Stimulated activated naive CD4-positive, alpha-beta T cell treated with Interleukin-2 at 50 U/mL for 16 hours (primary cell): ENCODE results near the gene AMBP.

Source experiments
- DNase-seq: peaks from one replicate; lab custom pipeline; 2025; lab: John Stamatoyannopoulos, UW

Gene AMBP

DNA sequence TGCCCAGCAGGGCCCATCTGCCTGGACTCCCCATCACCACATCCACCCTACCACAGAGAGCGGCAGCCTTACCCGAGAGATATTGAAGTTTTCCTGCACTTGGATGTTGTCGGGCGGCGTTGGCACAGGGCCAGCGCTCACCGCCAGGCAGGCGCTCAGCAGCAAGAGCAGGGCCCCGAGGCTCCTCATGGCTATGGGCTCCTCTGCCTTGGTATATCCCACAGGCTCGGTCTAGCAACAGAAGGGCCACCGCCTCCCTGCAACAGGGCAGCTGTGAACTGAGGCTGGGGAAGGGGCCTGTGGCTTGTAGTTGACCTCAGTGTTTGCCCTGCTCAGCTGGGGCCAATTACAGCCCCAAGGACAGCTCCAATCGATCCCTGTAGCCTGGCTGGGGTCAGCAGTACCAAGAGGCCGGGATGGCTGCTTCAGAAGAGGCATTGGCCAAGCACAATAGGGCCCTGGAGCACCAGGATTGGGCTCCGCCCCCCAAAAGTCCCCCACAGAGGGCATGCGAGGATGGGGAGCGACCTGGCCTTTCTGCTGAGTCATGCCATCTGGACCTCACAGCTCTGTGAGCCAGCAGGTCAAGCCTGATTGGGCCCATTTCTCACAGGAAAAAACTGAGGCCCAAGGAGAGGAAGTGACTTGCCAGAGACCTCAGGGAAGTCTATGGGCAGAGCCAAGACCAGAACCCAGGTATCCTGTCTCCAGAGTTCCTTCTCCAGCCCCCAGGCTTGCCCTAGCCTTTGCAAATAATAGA lies at the start of gene AMBP:
TSS of gene AMBP (minus strand) at position 280 of the 760 bp plus-strand sequence. CDS start at position 189, 91 bp downstream.
- DNase-seq, result no peak

DNA sequence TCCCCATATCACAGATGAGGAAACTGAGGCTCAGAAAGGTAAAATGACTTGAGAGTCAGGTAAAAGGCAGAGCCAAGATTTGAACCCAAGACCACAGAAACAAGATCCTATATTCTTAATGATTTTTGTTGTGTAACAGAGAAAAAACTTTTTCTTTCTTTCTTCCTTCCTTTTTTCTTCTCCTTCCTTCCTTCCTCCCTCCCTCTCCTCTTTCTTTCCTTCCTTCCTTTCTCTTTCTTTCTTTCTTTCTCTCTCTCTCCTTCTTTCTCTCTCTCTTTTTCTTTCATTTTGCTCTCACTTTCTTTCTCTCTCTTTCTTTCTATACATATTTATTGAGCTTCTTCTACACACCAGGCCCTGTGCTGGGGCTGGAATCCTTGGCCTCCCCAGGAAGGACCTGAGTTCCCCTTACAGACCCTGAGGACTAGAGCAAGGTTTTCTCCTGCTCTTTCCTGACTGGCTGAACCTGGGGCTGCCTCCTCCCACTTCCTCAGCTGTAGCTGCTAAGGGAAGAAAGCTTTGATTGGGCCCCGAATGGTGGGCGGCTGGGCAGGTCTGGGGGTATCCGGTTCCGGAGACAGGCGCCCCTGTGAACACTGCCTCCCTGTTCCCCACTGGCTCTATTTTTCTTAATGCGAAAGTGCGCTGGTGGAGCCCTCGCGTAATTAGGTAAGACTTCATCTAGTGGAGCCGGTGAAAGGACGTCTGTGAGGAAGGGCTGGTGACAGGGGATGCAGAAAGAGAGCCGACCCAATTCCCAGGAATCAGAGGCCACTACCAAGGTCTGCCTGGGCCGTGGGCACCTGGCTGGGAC lies 48.4 kb upstream of the AMBP start:
- DNase-seq, result no peak

DNA sequence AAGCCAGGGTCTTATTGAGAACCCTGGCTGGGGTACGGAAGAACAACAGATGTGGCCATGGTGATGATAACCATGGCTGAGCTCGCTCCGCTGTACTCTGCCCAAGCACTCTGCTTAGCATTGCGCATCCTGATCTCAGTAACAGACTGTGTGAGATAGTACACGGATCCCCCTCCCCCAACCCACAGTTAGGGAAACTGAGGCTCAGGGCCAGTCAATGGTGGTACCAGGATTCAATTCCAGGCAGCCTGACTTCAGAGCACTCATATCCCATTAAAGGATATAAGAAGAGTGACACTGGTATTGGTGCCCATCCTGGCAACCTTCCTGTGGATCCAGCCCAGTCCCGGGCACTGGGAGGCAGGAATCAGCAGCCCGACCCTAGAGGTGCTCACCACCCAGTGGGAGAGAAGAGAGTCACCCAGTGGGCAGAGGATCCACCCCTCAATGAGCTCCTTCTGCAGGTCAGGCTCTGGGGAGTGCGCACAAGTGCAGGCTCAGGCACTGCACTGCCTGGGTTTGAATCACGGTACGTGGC lies 47.4 kb upstream of the AMBP start:
- no peak for DNase-seq

DNA sequence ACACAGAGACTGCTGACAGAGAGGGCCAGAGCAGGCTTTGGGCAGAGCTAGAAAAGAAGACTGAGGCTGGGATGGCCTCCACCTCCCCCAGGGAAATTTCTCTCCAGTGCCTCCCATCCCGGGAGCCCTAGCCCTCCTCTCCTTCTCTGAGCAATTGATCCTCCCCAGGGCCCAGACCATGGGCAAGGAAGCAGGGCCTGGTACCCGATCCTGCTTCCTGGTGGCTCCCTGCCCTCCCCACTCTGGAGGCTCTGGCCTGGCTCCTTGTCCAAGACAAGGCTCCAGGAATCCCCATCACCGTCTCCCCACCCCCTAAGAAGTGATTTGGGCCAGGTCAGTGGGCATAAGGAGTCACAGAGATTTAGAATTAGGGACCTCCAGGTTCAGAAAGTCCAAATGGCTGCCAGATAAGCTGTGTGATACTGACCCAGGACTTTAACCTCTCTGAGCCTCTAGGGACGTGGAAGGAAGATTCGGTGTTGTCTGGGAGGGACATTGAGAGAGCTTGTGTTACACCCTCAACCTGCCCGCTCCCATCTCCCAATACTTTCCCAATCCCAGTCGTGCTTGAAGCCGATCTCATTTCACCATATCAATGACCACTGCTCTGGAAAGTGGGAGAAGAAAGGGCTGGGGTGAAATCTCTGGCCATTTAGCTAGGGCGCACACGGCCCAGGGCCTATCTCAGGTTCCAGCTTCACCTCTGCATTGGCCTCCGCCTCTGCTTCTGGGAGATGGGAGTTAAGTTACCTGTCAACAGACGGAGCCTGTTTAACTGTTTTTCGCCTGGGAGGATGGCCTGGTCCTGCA lies 46.8 kb upstream of the AMBP start:
- no peak for DNase-seq

DNA sequence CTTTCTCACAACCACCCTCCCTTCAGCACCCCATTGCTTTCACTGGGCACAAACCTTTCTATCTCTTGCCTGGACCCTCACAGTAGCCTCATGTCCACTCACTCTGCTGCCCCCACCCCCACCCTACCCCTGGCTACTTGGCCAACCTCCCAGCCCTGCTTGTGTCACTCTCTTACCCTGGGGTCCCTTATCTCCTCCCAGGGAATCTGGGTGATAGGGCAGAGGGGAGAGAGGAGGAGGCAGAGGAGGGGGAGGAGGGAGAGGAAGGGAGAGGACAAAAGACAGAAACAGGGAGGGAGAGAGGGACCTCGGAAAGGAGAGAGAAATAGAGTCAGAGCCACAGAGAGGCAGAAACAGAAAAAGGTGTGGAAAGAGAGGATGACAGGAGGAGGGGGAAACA lies 46.0 kb upstream of the AMBP start:
- no peak for DNase-seq

DNA sequence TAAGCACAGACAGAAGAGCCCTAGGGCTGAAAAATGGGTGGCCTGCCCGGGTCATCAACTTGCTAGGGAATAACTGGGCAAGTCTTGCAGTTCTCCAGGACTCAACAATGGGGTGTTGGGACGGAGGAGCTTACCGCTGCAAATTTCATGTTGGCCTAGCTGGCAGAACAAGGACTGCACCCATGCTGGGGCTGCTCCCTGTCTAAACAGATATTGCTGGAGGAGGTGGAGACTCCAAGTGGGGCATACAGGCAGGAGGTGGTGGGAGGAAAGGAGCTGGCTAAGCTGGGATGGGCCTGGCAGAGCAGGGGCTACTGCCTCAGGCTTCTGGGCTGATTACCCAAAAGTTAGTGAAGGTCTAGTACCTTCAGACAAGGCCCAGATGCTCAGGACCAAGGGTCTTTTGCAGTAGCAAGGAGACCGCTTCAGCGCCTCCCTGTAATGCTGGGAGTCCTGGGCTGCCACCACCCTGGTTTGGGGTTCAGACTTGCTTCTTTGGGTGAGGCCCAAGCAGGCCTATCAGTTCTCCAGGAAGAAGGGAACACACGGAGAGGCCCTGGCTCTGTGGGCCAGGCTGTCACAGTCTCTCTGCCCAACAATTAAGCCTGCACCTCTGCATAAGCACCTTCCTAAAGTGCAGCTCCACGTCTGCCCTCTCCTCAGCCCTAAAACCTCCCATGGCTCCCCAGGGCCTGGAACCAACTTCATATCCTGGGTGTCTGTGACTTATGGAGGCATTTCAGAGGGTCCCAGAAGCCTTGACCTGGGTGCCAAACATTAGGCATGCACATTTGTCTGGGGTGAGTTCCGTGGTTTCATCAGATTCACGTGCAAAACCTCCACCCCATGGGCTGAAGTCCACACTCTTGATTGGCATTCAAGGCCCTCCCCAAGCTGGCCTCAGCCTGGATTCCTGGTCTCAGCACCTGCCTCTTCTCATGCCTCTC lies 45.2 kb upstream of the AMBP start:
- no peak for DNase-seq

DNA sequence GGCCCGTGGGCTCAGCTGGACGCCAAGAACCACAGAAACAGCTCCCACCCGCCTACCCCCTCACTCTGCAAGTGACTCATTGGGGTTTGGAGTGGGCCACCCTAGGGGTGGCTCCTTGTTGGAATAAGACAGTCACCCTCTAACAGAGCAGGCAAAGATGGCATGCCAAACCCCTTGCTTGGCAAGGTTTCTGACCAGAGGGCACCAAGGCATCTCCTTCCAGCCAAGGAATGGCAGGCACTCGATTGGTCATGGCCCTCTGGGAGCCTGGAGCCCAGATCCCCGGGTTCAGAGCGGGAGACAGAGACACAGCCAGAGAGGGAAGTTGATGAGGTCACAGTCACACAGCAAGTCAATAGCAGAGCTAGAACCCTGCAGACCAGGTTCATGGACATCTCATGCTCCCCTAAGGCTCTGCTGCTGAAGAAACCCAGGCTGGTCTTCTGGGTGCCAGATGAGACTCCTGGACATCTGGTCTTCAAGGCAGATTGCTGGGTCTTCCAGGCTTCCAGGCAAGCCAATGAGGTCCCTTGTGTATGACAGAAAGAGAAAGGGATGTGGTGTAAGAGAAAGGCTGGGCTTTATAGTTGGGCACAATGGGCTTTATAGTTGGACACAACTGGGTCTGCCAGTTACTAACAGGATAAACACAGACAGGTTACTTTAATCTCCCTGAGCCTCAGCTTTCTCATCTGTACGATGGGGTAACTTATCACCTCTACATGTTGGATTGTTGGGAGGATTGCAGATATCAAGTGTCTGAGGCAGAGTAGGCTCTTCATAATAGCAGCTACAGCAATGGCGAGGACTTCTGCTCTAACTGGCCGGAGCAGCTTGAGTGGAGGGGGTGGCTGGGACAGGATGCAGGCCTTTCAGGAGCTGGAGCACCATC lies 44.3 kb upstream of the AMBP start:
- no peak for DNase-seq

DNA sequence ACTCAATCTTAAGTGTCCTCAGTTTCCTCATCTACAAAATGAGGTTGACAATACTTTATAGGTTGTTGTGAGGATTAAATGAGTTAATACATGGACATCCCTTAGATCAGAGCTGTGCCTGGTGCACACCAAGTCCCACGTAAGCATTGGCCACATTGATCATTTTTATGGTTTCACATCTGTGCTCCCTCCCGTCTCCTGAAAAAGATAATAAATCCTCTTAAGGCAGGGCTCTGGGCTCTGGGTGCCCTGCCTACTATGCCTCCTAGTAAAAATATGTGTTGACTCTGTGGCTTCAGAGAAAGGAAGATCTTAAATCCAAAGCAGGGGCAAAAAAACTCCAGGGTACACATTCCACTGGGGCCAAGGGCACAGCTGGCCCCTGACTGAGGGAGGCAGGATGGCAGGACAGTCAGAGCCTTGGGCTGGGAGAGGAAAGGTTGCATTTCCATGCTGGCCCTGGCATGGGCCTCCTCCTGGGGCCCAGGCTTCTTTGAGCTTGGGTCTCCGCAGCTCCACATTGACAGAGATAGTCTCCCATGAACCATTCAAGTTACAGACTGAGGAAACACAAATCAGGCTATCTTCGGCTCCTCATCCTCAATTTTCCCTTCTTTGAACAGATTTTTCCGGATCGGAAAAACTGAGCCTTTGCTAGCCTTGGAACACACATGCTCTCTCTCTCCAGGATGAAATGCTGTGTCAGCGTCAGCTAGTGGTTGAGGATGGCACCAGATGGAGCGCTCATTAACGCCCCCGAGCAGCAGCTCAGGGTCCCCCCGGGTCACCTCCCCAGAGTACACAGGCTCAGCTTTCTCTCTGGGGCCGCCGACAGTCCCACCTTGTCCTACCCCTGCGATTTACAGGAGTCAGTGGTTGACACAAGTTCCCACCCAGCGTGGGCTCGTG lies 43.4 kb upstream of the AMBP start:
- DNase-seq, result no peak

DNA sequence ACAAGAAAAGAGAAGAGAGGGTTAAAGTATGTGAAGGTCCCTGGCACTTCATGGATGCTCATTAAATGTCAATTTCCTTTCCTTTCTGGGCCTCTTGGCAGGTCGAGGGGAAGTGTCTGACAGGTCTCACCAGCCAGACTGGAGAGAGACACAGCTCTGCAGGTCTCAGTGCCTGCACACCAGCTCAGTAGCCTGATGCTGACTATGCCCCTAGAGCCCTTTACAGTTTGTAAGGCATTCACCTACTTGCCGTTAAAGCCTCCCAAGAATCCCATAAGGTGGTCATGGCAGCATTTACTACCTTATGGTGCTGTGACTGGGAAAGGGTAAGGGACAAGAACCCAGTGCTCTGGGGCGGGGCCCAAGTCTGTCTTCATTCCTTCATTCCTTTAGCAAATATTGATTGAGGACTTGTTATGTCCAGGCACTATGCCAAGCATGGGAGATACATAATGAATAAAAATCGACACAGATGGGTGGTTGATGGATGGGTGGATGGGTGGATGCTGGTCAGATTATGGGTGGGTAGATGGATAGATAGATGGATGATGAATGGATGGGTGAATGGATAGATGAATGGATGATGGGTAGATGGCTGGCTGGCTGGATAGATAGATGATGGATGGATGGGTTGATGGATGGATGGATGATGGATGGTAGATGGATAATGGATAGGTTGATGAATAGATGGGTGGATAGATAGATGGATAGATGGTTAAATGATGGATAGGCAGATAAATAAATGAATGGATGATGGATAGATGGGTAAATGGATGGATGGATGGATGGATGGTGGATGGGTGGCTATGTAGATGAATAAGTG lies 42.3 kb upstream of the AMBP start:
- DNase-seq, result no peak

DNA sequence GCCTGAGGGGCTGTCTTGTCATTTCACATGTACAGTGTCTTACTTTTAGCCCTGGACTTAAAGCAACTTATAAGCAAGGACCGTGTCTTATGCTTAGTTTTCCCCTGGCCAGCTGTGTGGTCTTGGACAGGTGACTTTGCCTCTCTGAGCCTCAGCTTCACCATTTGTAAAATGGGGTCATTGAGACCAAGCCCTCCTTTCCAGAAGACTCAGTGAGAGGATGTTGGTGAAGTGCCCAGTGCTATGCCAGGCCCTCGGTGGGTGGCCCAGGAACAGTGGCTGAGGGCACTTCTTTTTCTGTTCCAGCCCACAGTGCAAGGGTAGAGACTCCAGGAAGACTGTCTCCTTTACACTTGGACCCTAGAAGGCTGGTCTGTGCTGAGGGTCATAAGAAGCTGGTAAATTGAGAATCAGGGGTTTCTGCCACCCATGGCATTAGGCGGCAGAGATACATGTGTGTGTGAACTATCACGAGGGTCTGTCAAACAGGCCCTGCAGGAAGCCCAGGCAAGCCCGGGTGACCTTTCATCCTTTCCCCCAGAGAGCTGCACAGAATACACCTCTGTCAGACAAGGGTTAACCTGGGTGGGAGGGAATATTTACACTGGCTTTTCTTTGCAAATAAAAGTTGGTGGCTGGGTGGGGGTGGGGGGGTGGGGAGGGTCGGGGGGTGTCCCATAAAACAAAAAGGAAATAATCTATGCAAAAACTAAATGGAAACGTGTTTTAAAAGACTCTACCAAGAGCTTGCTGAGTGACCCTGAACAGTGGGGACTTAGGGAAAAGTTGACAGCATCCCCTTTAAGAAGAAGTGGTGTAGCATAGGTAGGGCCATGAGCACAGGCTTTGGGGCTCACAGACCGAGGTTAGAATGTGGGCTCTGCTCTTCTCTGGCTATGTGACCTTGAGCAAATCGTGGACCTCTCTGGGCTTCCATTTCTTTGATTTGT lies 41.4 kb upstream of the AMBP start:
- no peak for DNase-seq

DNA sequence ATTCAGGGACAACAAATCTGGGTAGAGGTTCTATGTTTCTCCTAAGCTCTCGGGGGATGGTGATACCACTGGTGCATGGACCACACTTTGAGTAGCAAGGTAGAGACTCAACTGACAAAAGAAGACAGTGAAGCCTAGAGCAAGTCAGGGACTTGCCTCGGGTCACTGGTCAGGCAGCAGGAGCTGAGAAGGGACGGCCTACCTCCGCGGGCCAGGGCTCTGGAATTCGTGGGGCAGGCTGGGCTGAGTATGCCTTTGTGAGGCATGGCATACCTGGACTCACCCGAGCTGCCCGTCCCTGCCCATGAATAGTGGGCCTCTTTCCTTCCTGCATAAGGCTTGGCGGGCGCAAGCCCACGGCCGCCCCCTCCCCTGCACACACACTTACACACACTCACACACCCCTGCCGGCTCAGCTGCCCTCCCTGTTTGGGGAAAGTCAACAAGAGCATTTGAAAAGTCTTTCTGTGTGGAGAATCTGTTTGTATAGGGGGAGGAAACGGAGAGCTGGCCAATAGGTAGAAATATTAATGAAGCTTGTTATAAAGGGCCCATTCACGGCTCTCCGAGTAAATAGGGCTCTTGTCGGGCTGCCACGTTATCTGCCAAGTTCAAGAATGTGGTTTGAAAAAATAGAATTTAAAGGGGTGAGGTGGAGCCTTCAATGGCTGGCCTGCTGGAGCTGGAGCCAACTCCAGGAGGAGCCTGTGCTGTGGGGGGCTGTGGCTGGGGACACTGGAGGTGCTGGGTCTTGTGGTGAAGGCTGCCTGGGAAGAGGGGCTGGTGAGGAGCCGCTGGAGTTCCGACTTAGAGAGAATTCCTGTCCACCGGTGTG lies 40.1 kb upstream of the AMBP start:
- DNase-seq, result no peak

DNA sequence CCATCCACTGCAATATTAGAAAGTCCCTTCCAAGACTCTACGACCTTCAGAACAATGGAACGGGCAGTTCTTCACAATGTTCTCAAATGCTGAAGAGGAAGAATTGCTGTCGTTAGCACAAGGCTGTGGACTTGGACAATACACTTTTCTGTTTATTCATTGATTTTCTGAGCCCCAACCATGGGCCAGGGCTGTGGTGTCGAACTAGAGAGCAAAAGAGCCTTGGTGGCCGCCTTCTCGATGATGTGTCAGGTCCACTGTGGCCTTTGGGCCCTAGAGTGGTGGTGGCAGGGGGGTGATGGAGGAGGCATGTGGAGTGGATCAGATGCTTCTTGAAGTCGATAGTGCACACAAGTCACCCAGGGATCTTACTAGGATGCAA lies 39.5 kb upstream of the AMBP start:
- no peak for DNase-seq

DNA sequence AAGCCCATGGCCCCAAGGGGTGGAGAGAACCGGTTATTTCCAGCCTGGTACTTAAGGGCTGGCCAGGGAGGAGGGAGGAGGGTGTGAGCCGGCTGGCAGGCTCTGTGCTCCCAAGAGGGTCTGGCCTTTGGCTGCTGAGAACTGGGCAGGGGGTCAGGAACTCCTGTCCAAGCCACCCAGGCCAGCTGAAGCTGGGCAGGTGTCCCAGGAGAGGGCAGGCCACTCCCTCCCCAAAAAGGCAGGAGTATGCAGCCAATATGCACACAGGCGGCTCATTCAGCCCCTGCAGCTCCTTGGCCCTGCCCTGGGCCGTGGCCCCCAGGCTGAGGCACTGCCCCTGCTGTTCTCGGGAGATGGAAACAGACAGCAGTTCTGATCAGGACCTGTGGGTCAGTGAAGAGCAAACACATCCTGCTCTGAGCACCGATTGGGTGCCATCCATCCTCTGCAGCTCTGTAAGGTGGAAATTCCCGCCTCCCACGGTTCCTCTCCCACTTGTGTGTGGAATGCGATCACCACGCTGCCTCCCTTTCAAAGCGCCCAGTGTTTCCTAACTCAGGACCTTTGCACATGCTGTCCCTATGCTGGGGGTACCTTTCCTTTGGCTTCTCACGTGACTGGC lies 38.1 kb upstream of the AMBP start:
- DNase-seq, result no peak

DNA sequence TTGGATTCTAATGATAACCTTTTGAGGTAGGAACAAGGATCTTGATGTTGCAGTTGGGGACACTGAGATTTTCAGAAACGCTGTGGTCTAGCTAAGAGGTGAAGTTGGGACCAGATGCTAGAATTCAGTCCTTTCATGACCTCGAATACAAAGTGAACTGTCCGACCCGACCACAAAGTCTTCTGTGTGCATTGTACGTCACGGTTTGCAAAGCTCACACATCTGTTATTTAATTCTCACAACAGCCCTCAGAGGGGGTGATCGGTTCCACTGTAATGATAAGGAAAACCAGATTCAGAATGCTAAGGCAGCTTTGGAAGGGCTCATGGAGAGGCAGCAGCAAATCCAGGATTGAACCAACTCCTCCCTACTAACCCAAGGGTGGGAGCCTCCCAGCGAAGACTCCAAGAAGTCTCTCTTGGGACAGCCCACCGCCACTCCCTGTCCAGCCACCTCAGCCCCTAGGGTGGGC lies 37.6 kb upstream of the AMBP start:
- no peak for DNase-seq

DNA sequence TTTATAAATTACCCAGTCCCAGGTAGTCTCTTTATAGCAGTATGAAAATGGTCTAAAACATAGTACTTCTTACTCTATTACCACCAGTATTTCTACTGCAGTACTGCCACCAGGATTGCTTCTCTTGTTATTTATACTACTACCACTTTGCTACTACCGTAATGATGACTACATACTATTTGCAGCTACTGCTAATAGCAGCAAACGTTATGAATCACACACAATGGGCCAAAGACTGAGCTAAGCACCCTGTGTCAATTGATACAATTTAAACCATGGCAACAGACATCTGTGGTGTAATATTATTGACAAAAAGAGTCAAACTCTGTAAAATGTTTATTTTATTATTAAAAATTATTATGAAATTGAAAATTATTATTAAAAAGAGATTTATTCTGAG lies 36.3 kb upstream of the AMBP start:
- no peak for DNase-seq
